HFF-Myc (cell line): ENCODE results near the gene RTF2.
"Not testable (repeated sequence)": the region's sequence is repeated elsewhere in the genome, so short reads cannot be mapped to it uniquely, and the experiment has no call there.

Experiments used
- DNase-seq: peaks from one replicate; pipeline ENCODE4 v3.0.0-alpha.2; 2011; ENCODE audit warnings: low read depth; ENCODE audit errors: extremely low read depth
- H3K4me3 ChIP-seq: replicated peaks from 2 replicates; pipeline ENCODE4 v1.5.1; 2011; ENCODE audit warnings: low read depth, mild to moderate bottlenecking, control low read depth, low read length
- CTCF ChIP-seq: IDR thresholded peaks from 2 replicates; pipeline ENCODE4 v1.5.1; 2012; ENCODE audit warnings: mild to moderate bottlenecking, low read depth, low read length, control low read depth; ENCODE audit errors: missing control alignments

The RTF2 gene

DNA sequence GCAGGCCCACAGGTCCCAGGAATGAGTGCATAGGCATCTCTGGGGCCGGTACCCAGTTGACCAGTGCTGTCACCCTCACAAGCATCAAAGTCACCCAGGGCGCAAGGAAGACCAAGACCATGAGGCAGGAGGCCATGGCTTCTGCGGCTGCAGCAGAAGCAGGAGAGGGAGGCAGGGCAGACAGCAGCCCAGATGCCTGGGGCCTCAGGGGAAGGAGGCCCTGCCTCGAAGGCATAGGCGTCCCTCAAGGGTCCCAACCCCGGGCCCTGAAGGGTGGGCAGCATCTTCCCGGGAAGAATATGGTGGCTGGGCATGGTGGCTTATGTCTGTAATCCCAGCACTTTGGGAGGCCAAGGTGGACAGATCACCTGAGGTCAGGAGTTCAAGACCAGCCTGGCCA lies 59.1 kb downstream of the RTF2 start:
- TF ChIP-seq CTCF, result no peak
- no peak overlapping the region for H3K4me3 ChIP-seq
- DNase-seq, result no peak

DNA sequence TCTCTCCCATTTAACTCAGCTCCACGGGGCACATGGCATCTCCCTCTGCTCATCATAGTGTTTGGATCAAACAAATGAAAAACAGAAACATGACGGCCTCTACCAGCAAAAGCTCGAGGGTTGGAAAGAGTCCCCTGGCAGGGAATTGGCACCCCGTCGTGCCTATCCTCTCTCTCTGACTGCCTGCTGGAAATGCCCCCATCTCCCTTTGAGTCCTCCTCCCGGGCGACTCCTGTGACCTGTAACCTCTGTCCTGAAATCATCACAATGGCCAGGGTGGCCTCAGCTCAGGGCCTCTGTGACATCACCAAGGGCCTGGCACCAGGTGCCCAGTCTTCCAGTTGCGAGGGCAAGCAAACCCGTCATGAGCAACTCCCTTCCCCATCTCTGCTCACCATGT lies 64.5 kb downstream of the RTF2 start, which contains the start of gene FAM209B:
Gene FAM209B, plus strand, starts transcription at position 301 of the 400 bp plus-strand sequence. Its CDS starts 96 bp downstream, at position 397.
- not testable (repeated sequence) for DNase-seq, H3K4me3 ChIP-seq

DNA sequence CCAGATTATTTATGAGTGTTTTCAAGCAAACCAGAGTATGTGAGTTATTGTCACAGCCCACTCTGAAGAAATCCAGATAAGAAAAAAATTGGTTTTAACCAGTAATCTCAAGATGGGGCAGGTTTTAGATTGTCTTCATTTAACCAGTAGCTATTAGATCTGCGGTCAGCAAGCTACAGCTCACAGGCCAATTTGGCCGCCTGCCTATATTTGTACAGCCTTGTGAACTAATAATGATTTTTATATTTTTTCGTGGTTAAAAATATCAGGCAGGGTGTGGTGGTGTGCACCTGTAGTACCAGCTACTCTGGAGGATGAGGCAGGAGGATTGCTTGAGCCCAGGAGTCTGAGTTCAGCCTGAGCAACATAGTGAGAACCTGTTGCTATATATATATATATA lies 69.6 kb downstream of the RTF2 start:
- no peak for DNase-seq
- TF ChIP-seq CTCF, result no peak
- H3K4me3 ChIP-seq, result no peak overlapping the region

DNA sequence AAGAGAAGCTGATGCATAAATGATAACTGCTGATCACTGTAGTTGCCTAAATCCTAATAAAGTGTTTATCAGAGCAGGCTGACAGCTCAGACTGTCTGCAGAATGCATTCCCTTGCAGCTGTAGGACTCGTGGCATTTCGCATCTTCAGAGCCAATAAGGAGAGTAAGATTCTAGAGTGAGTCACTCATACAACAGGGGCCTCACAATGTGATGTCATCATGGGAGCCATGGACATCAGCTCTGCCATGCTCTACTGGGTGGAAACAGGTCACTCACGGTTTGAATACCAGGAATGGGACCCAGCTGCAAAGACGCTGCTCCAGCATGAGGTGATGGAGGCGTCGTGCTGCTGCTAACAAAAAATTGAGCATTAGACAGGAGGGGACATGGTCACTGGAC lies 72.0 kb downstream of the RTF2 start:
- no peak overlapping the region for H3K4me3 ChIP-seq
- no peak for TF ChIP-seq CTCF
- no peak for DNase-seq

DNA sequence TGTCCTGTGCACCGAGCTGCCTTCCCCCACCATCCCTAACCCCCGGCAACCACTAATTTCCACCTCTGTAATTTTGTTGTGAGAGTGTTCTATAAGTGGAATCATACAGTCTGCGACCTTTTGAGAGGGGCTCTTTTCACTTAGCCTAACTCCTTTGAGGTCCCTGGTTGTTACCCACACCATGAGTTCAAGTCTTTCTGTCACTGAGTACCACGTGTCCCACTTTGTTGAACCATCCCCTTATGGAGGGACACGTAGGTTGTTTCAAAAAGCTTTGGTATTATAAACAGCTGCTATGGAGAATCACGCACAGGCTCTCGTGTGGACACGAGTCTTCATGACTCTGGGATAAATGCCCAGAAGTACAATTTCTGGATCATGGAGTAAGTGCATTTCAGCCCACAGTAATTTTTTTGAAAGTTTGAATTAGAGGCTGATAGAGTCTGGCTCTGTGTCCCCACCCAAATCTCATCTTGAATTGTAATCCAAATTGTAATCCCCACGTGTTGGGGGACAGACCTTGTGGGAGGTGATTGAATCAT lies 74.1 kb downstream of the RTF2 start:
- no peak for TF ChIP-seq CTCF
- H3K4me3 ChIP-seq, result no peak overlapping the region
- no peak for DNase-seq

DNA sequence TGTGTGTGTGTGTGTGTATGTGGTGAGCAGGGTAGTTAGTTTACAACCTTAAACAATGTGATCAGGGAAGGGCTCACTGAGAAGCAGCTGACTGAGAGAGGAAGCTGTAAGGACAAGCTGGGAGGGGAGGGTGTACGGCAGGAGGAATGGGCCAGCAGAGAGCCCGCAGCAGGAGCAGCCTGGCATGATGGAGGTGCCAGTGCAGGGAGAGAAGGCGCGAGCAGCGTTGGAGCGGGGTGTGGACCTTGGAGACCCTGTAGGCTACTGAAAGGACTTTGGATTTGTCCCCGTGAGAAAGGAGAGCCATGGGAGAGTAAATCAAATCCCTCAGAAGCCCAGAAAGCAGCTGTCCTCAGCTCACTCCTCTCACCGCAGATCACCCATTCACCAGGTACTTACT lies 83.1 kb downstream of the RTF2 start:
- TF ChIP-seq CTCF, result no peak
- H3K4me3 ChIP-seq, result no peak overlapping the region

GRCh38 chr20:56552911-56553629 lies 84.6 kb downstream of the RTF2 start:
- no peak for TF ChIP-seq CTCF
- H3K4me3 ChIP-seq, result no peak overlapping the region
- no peak for DNase-seq

More for the DNA sequence above, 83.1 kb downstream of the RTF2 start:
- no peak for DNase-seq
